NCI-H748 (cell line): ENCODE data around the gene DEFB115.
"Not testable (repeated sequence)": the region's sequence is repeated elsewhere in the genome, so short reads cannot be mapped to it uniquely, and the experiment has no call there.

Experiments
- DNase-seq: peaks from one replicate; lab custom pipeline; 2025; ENCODE audit not compliant: unreplicated experiment; lab: John Stamatoyannopoulos, UW

DEFB115 gene, protein sequence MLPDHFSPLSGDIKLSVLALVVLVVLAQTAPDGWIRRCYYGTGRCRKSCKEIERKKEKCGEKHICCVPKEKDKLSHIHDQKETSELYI

DNA sequence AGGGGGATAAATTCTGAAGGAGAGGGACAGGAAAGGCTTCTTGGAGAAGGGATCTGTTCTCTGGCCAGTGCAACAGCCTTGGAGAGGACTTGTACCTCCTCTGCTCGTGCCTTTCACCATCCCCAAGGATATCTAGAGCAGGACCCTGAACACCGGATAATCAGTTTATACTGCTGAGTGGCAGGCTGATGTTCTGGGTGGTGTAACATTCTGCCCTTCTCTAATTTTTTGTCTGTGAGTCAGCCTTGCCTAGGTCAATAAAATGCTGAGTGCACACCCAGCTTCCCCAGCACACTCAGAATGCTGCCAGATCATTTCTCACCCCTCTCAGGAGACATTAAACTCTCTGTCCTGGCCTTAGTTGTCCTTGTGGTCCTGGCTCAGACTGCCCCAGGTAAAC is at the start of gene DEFB115:
Gene DEFB115 (plus strand): TSS at position 301 of the 400 bp plus-strand sequence. CDS start 0 bp downstream, at position 301.
- DNase-seq = no peak

GRCh38 chr20:31236953-31237352 is 20.5 kb upstream of the DEFB115 start:
- no peak for DNase-seq

DNA sequence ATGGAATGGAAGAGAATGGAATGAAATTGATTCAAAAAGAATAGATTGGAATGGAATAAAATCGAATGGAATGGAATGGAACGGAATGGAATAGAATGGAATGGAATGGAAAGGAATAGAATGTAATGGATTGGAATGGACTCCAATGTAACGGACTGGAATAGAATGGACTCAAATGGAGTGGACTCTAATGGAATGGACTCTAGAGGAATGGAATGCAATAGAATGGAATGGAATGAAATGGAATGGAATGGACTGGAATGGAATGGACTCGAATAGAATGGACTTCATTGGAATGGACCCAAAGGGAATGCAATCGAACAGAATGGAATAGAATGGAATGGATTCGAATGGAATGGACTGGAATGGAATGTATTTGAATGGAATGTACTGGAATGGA is 19.7 kb upstream of the DEFB115 start:
- no peak for DNase-seq

DNA sequence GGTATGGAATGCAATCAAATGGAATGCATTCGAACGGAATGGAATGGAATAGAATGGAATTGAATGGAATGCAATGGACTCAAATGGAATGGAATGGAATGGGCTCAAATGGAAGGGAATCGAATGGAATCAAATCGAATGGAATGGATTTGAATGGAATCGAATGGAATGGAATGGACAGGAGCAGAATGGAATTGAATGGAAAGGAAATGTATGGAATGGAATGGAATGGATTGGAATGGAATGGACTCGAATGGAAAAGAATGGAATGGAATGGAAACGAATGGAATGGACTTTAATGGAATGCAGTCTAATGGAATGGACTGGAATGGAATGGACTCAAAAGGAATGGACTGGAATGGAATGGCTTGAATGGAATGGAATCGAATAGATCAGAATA is 18.3 kb upstream of the DEFB115 start:
- no peak for DNase-seq

DNA sequence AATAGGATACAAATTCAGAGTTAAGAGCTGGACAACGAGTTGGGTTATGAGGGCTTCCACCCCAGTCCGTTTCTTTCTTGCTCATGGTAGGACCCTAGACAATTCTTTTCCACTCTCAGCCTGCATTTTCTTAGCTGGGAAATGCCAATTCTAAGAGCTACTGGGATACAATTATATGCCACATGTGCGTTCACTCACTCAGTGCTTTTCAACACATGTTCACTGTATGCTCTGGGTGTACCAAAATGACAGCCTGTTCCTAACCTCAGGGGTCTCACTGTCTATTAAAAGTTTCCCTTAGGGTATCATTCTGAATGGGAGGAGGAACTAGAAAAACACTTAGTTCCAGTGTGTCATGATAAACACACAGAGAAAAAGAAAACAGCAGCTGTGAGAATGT is 505 bp upstream of the DEFB115 start:
- DNase-seq = no peak

GRCh38 chr20:31260326-31260932 is 3.0 kb downstream of the DEFB115 start:
- DNase-seq = peak; percentile 28

- no peak for DNase-seq
These were observed 17.0 kb downstream of the DEFB115 start for GRCh38 chr20:31274441-31274840.

- no peak for DNase-seq
These were observed 20.7 kb downstream of the DEFB115 start for GRCh38 chr20:31278178-31278577.

GRCh38 chr20:31284964-31285363 is 27.5 kb downstream of the DEFB115 start:
- DNase-seq = not testable (repeated sequence)

DNA sequence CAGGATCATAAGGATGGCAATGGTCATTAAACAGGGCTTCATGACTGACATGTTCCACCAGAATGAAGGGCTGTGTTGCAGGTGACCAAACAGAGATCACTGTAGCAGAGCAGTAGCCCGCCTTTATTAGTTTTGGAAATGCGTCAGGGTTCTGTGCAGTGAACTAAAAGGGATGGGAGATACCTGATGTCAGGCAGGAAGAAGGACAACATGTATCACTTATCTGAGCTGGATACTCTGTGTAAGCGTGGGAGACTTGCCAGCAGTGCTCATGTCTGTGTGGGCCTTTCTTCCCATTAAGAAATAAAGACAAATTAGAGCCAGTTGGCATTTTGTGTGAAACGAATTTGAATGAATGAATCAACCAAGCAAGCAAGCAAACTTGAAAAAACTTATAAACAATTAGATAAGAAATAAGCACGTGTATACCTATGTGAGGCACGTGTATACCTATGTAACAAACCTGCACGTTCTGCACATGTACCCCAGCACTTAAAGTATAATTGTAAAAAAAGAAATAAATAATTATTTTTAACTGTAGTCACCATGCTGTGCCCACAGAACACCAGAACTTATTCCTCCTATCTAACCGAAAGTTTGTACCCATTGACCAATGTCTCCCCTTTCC is 51.2 kb downstream of the DEFB115 start, which contains the start of gene DEFB116:
Gene DEFB116 (minus strand): TSS at position 51 of the 628 bp plus-strand sequence. CDS start 0 bp downstream, at position 51.
- no peak for DNase-seq
